ENCODE results near the gene IRS1.

The IRS1 gene

GRCh38 chr2:226759768-226760167 lies 39.9 kb downstream of the IRS1 start:
- no peak for DNase-seq (ENCODE audit: low read depth in 1 of 2, low spot score in 1 of 2)

- no peak for DNase-seq (ENCODE audit: low read depth in 1 of 2, low spot score in 1 of 2)
These were observed 40.5 kb downstream of the IRS1 start for GRCh38 chr2:226758921-226759640.

GRCh38 chr2:226756131-226756530 lies 43.5 kb downstream of the IRS1 start:
- no peak for DNase-seq (ENCODE audit: low read depth in 1 of 2, low spot score in 1 of 2)

GRCh38 chr2:226755631-226756030 lies 44.0 kb downstream of the IRS1 start:
- DNase-seq (ENCODE audit: low read depth in 1 of 2, low spot score in 1 of 2), result no peak

GRCh38 chr2:226754821-226755604 lies 44.6 kb downstream of the IRS1 start:
- DNase-seq (ENCODE audit: low read depth in 1 of 2, low spot score in 1 of 2), result no peak

GRCh38 chr2:226752887-226753286 lies 46.7 kb downstream of the IRS1 start:
- no peak for DNase-seq (ENCODE audit: low read depth in 1 of 2, low spot score in 1 of 2)

- no peak for DNase-seq (ENCODE audit: low read depth in 1 of 2, low spot score in 1 of 2)
These were observed 52.3 kb downstream of the IRS1 start for GRCh38 chr2:226747288-226747687.

- no peak for DNase-seq (ENCODE audit: low read depth in 1 of 2, low spot score in 1 of 2)
These were observed 53.3 kb downstream of the IRS1 start for GRCh38 chr2:226746196-226746800.

GRCh38 chr2:226743915-226744314 lies 55.7 kb downstream of the IRS1 start:
- no peak for DNase-seq (ENCODE audit: low read depth in 1 of 2, low spot score in 1 of 2)

- DNase-seq (ENCODE audit: low read depth in 1 of 2, low spot score in 1 of 2), result no peak
These were observed 57.3 kb downstream of the IRS1 start for GRCh38 chr2:226742347-226742746.

- DNase-seq (ENCODE audit: low read depth in 1 of 2, low spot score in 1 of 2), result no peak
These were observed 59.5 kb downstream of the IRS1 start for GRCh38 chr2:226740039-226740648.

GRCh38 chr2:226739545-226740030 lies 60.0 kb downstream of the IRS1 start:
- no peak for DNase-seq (ENCODE audit: low read depth in 1 of 2, low spot score in 1 of 2)

GRCh38 chr2:226738821-226739544 lies 60.6 kb downstream of the IRS1 start:
- no peak for DNase-seq (ENCODE audit: low read depth in 1 of 2, low spot score in 1 of 2)

- DNase-seq (ENCODE audit: low read depth in 1 of 2, low spot score in 1 of 2), result no peak
These were observed 61.3 kb downstream of the IRS1 start for GRCh38 chr2:226738191-226738820.

- DNase-seq (ENCODE audit: low read depth in 1 of 2, low spot score in 1 of 2), result no peak
These were observed 63.2 kb downstream of the IRS1 start for GRCh38 chr2:226736382-226736781.

GRCh38 chr2:226733927-226734564 lies 65.6 kb downstream of the IRS1 start:
- no peak for DNase-seq (ENCODE audit: low read depth in 1 of 2, low spot score in 1 of 2)

- DNase-seq (ENCODE audit: low read depth in 1 of 2, low spot score in 1 of 2), result no peak
These were observed 66.3 kb downstream of the IRS1 start for GRCh38 chr2:226733189-226733858.

- no peak for DNase-seq (ENCODE audit: low read depth in 1 of 2, low spot score in 1 of 2)
These were observed 67.0 kb downstream of the IRS1 start for GRCh38 chr2:226732478-226733188.

GRCh38 chr2:226730481-226730880 lies 69.1 kb downstream of the IRS1 start:
- DNase-seq (ENCODE audit: low read depth in 1 of 2, low spot score in 1 of 2), result no peak

Measured in stimulated activated CD4-positive, alpha-beta T cell treated with anti-CD3 and anti-CD28 coated beads, Interleukin-15, amount 100 ng/mL, for 1 hour (primary cell).